GM13976 (cell line): ENCODE data around the gene SGCD.

Experiments
- DNase-seq: peaks from one replicate; pipeline ENCODE4 v3.0.0; 2012; ENCODE audit warnings: low spot score
- in situ Hi-C: fragments of 300-500 bp; cut with MboI; formaldehyde crosslinking; loops from one replicate; pipeline ENCODE4 v1.12.0; 2022; ENCODE audit warnings: low sequenced_read_pairs, mixed read lengths, inconsistent platforms; ENCODE audit not compliant: unreplicated experiment
- TF ChIP-seq, protein P1 (sequence below): IDR thresholded peaks from 2 replicates; pipeline ENCODE4 v1.5.1; 2012; ENCODE audit warnings: borderline replicate concordance, mild to moderate bottlenecking; ENCODE audit not compliant: insufficient read depth; ENCODE audit errors: extremely low read depth, missing control alignments, control extremely low read depth

Gene SGCD

DNA sequence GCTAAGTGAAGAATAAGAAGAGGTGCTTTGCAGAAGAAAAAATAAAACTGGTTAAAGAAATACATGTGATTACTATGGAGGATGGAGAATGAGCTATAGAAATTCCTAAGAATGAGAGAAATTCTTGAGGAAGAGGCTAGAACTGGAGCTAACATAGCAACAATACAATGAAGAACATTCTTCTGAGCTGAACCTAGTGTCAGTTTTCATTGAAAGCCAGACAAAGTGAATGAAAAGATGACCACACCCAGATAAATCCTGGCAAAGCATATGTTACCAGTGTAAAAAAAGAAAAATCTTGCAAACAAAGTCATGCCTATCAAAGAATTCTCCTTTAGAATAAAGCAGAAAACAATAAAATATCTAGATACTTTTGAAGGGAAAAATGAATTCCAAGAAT lies 39.6 kb downstream of the SGCD start:
- in situ Hi-C loops: no loop called here
- TF ChIP-seq, protein P1, sequence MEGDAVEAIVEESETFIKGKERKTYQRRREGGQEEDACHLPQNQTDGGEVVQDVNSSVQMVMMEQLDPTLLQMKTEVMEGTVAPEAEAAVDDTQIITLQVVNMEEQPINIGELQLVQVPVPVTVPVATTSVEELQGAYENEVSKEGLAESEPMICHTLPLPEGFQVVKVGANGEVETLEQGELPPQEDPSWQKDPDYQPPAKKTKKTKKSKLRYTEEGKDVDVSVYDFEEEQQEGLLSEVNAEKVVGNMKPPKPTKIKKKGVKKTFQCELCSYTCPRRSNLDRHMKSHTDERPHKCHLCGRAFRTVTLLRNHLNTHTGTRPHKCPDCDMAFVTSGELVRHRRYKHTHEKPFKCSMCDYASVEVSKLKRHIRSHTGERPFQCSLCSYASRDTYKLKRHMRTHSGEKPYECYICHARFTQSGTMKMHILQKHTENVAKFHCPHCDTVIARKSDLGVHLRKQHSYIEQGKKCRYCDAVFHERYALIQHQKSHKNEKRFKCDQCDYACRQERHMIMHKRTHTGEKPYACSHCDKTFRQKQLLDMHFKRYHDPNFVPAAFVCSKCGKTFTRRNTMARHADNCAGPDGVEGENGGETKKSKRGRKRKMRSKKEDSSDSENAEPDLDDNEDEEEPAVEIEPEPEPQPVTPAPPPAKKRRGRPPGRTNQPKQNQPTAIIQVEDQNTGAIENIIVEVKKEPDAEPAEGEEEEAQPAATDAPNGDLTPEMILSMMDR: no peak
- no peak for DNase-seq

DNA sequence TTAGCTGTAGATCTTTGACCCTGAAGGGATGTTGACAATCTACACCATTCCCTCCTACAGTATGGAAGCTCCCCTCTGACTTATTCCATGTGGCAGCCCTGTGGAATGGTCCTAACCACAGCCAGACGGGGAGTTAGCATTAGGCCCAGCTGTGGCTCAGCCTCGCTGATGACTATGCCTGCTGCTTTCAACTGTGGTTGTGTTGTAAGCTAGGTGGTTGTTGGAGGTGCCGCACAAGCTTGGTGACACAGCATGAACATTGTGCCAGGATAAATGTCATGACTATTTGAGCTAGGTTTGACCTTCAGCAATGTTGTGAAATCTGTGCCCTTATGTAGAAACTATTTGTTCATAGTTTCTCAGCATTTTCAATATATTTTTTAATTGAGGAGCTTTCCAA lies 40.6 kb downstream of the SGCD start:
- TF ChIP-seq, protein P1: no peak
- in situ Hi-C loops: no loop called here
- no peak for DNase-seq

DNA sequence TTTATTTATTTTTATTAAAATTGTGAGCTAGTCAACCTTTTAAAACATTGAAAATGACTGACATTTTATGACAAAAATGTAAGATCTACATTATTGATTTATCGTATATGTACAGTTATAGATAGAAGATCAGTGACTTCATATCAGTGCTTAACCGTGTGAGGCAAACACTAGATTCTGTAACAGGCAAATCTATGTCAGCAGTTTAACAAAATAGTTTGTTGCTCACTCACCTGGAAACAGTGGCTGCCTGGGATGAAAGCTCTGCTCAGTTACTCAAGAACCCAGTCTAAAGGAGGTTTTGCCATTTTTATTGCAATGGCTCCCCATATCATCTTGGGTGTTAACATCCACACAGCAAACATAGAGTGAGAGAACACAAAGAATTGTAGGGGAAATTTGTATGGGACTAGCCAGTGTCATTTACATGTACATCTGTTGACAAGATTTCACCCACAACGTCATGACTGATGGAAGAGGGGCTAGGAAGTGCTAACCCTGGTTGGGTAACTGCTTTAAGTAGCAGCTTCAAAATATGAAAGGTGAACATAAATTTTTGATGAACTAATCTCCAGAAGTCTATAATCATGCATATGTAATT lies 49.0 kb downstream of the SGCD start:
- TF ChIP-seq, protein P1: no peak
- peak; percentile 6 for DNase-seq
- in situ Hi-C loops: no loop called here

DNA sequence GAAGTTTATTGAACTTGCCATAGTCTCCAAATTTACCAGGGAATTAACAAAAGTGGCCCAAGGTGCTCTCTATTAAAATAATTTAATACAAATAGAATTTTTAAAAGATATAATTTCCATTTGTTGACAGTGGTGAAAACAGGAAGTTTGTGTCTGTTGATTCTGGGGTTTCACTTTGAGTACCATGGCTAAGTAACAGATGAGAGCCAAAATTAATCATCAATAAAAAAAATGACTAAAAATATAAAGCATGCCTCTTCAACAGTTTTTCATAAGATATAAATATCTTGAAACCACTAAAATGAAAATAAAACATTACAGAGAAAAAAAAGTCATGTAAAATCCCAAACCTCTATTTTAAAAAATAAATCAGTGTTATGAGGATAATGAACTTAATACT lies 49.8 kb downstream of the SGCD start:
- DNase-seq: no peak
- in situ Hi-C loops: no loop called here
- TF ChIP-seq, protein P1: no peak

DNA sequence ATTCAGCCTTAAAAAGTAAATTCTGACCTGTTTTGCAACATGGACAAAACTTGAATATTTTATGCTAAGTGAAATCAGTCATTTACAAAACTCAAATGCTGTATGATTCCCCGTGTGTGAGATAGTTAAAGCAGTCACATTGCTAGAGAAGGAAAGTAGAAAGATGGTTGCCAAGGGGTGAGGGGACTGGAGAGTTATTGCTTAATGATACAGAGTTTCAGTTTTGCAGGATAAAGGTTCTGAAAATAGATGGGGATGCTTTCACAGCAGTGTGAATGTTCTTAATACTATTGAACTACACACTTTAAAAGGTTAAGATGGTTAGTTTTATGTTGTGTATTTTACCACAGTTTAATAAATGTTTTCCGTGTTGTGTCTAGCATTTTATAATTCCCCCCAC lies 51.2 kb downstream of the SGCD start:
- DNase-seq: no peak
- TF ChIP-seq, protein P1: no peak
- in situ Hi-C loops: no loop called here

DNA sequence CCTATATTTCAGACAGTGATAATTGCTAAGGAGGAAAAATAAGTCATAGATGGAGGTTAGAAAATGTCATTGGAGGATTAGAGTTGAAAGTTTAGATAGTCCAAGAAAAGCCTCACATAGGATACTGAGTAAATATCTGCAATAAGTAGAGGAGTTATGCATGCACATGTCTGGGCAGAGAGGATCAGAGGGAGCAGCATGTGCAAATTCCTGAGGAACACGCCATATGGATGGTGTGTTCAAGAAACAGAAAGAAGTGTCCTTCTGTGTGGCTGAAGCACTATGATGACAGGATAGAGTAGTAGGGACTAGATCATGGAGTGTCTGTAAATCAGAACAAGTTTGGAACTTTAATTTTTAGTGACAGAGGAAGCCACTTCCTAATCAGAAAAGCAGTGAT lies 52.2 kb downstream of the SGCD start:
- in situ Hi-C loops: no loop called here
- DNase-seq: no peak
- TF ChIP-seq, protein P1: no peak
